GM18907 (cell line): ENCODE measurements around the gene EPHB3.
"Not testable (repeated sequence)": the region's sequence is repeated elsewhere in the genome, so short reads cannot be mapped to it uniquely, and the experiment has no call there.

ENCODE experiments used
- ATAC-seq: cut with Tn5 transposase; IDR thresholded peaks from one replicate; pipeline ENCODE4 v1.9.1; 2021; ENCODE audit warnings: mild to moderate bottlenecking, moderate library complexity; ENCODE audit not compliant: unreplicated experiment

The EPHB3 gene

GRCh38 chr3:184596886-184597575, 35.4 kb downstream of the EPHB3 start:
- no peak for ATAC-seq

GRCh38 chr3:184597829-184598573, 36.4 kb downstream of the EPHB3 start:
- no peak for ATAC-seq

GRCh38 chr3:184598574-184598927, 37.0 kb downstream of the EPHB3 start:
- ATAC-seq = no peak

GRCh38 chr3:184599143-184599542, 37.6 kb downstream of the EPHB3 start:
- no peak for ATAC-seq

GRCh38 chr3:184600685-184601377, 39.2 kb downstream of the EPHB3 start:
- no peak for ATAC-seq

- ATAC-seq = no peak
Measured at GRCh38 chr3:184601576-184602371, 40.2 kb downstream of the EPHB3 start.

- ATAC-seq = no peak
Measured at GRCh38 chr3:184602372-184603150, 41.0 kb downstream of the EPHB3 start.

GRCh38 chr3:184603151-184604030, 41.8 kb downstream of the EPHB3 start:
- ATAC-seq = no peak

GRCh38 chr3:184604039-184604601, 42.5 kb downstream of the EPHB3 start:
- ATAC-seq = no peak

GRCh38 chr3:184604615-184605290, 43.2 kb downstream of the EPHB3 start:
- no peak for ATAC-seq

GRCh38 chr3:184608209-184608608, 46.6 kb downstream of the EPHB3 start:
- ATAC-seq = no peak

- no peak for ATAC-seq
Measured at GRCh38 chr3:184609476-184610244, 48.1 kb downstream of the EPHB3 start.

- ATAC-seq = no peak
Measured at GRCh38 chr3:184610245-184610871, 48.8 kb downstream of the EPHB3 start.

GRCh38 chr3:184611607-184612281, 50.2 kb downstream of the EPHB3 start:
- no peak for ATAC-seq

- no peak for ATAC-seq
Measured at GRCh38 chr3:184615396-184615795, 53.8 kb downstream of the EPHB3 start.

GRCh38 chr3:184616436-184616835, 54.9 kb downstream of the EPHB3 start:
- ATAC-seq = no peak

- ATAC-seq = not testable (repeated sequence)
Measured at GRCh38 chr3:184617306-184617705, 55.7 kb downstream of the EPHB3 start.
